ENCODE results near the gene CEP68. TPM values are rescaled to one million over a fixed set of nuclear protein-coding genes. Genes with fewer than 3 reads are reported as not detected.

The CEP68 gene
- total RNA-seq, 1 donor from 2014 or later: 17.9 TPM

- Mint-ChIP-seq H3K27me3 (no peaks in the 10 kb centered on the region), H3K27ac (no peak overlapping the region), H3K9me3 (no peaks in the 10 kb centered on the region), H3K4me1 (peaks cover 49% of the 10 kb centered on the region), H3K36me3 (ENCODE audit: low read depth) (peaks cover 35% of the 10 kb centered on the region), H3K4me3 (no peak overlapping the region)
- DNase-seq: no peak
- ATAC-seq (ENCODE audit: low read depth): no peak
- intact Hi-C loops (cut with micrococcal nuclease): no loop called here
- ChIA-PET POLR2A (no interaction called here), CTCF (no interaction called here)
- no peak for TF ChIP-seq CTCF (IDR thresholded peaks at IDR 0.05)
Measured at GRCh38 chr2:65108780-65109179, 52.6 kb downstream of the CEP68 start.

- no peaks in the 10 kb centered on the region for H3K27me3 Mint-ChIP-seq
- H3K4me3 Mint-ChIP-seq: no peak overlapping the region
- TF ChIP-seq CTCF (IDR thresholded peaks at IDR 0.05): no peak
- DNase-seq (no peak), ATAC-seq (ENCODE audit: low read depth) (no peak)
- H3K9me3 Mint-ChIP-seq: no peaks in the 10 kb centered on the region
- peaks cover 20% of the 10 kb centered on the region for H3K36me3 Mint-ChIP-seq (ENCODE audit: low read depth)
- intact Hi-C loops (cut with micrococcal nuclease): no loop called here
- ChIA-PET CTCF (no interaction called here), POLR2A (interaction anchor here (1.7 kb wide), 1 partner anchor 16 kb away, joined by 4 read pairs; no protein-coding TSS in a partner anchor)
- no peak overlapping the region for H3K27ac Mint-ChIP-seq
- peaks cover 61% of the 10 kb centered on the region for H3K4me1 Mint-ChIP-seq
Measured at GRCh38 chr2:65112633-65113032, 56.4 kb downstream of the CEP68 start.

- Mint-ChIP-seq H3K9me3 (no peaks in the 10 kb centered on the region), H3K4me1 (peaks cover 64% of the 10 kb centered on the region), H3K27me3 (no peaks in the 10 kb centered on the region), H3K4me3 (no peak overlapping the region), H3K27ac (no peak overlapping the region), H3K36me3 (ENCODE audit: low read depth) (peaks cover 22% of the 10 kb centered on the region)
- no peak for TF ChIP-seq CTCF (IDR thresholded peaks at IDR 0.05)
- ChIA-PET CTCF (no interaction called here), POLR2A (interaction anchor here (1.7 kb wide), 1 partner anchor 16 kb away, joined by 4 read pairs; no protein-coding TSS in a partner anchor)
- ATAC-seq (ENCODE audit: low read depth) (no peak), DNase-seq (no peak)
- intact Hi-C loops (cut with micrococcal nuclease): no loop called here
Measured at GRCh38 chr2:65113229-65113628, 57.0 kb downstream of the CEP68 start.

- no peak overlapping the region for H3K4me3 Mint-ChIP-seq
- ATAC-seq (ENCODE audit: low read depth): no peak
- H3K27ac Mint-ChIP-seq: no peak overlapping the region
- H3K27me3 Mint-ChIP-seq: no peaks in the 10 kb centered on the region
- peaks cover 63% of the 10 kb centered on the region for H3K4me1 Mint-ChIP-seq
- intact Hi-C loops (cut with micrococcal nuclease): no loop called here
- H3K36me3 Mint-ChIP-seq (ENCODE audit: low read depth): peaks cover 22% of the 10 kb centered on the region
- CTCF ChIA-PET: no interaction called here
- DNase-seq: no peak
- no peaks in the 10 kb centered on the region for H3K9me3 Mint-ChIP-seq
- POLR2A ChIA-PET: interaction anchor here (1.4 to 1.7 kb wide), 2 partner anchors 15 to 16 kb away, joined by 4 to 5 read pairs; partner anchors contain the start of gene RAB1A
- no peak for TF ChIP-seq CTCF (IDR thresholded peaks at IDR 0.05)
Measured at GRCh38 chr2:65113816-65114215, 57.6 kb downstream of the CEP68 start.

GRCh38 chr2:65114921-65115320, 58.7 kb downstream of the CEP68 start:
- H3K4me1 Mint-ChIP-seq: peaks cover 64% of the 10 kb centered on the region
- peaks cover 21% of the 10 kb centered on the region for H3K36me3 Mint-ChIP-seq (ENCODE audit: low read depth)
- ATAC-seq (ENCODE audit: low read depth): no peak

More at GRCh38 chr2:65114921-65115320, 58.7 kb downstream of the CEP68 start:
- ChIA-PET CTCF (no interaction called here), POLR2A (interaction anchor here (1.4 kb wide), 1 partner anchor 15 kb away, joined by 5 read pairs; the partner anchor contains the start of gene RAB1A)
- no peaks in the 10 kb centered on the region for H3K9me3 Mint-ChIP-seq
- H3K4me3 Mint-ChIP-seq: no peak overlapping the region
- no peak for TF ChIP-seq CTCF (IDR thresholded peaks at IDR 0.05)
- intact Hi-C loops (cut with micrococcal nuclease): no loop called here
- no peak overlapping the region for H3K27ac Mint-ChIP-seq
- H3K27me3 Mint-ChIP-seq: no peaks in the 10 kb centered on the region
- no peak for DNase-seq

All from activated B cell treated with CpG ODN at 0.5 μM for 24 hours (primary cell).